A172 (cell line): ENCODE results near the gene ERP29. TPM values are rescaled to one million over a fixed set of nuclear protein-coding genes. Genes with fewer than 3 reads are reported as not detected.
"Not testable (repeated sequence)": the region's sequence is repeated elsewhere in the genome, so short reads cannot be mapped to it uniquely, and the experiment has no call there.

Experiments used
- DNase-seq: peaks from one replicate; pipeline ENCODE4 v3.0.0-alpha.2; 2015; ENCODE audit warnings: low spot score
- total RNA-seq: library from RNA; depleted of rRNA; stranded (reverse); fragments of >200 nt; shearing (Covaris generic); gene quantifications from 2 replicates; pipeline ENCODE4 v1.2.3, GENCODE V29; 2014

ERP29 gene
- total RNA-seq, 1 experiment from 2014 or later = 80.8 TPM

DNA sequence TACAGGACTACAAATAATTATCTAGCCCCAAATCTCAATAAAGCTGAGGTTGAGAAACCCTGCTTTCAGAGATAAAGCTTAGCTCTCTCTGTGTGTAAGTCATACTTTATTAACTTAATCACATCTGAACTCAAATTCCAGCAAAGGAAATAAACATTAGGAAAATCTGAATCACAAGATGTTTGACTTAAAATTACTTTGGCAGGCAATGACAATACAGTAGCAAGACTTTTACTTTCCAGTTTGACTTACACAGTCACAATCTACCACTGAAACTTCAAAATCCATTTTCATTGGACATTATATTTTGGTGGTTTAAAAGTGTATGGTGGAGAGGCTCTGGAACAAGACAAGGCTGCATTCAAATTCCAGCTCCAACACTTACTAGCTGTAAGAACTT is 11.7 kb upstream of the ERP29 start:
- no peak for DNase-seq

DNA sequence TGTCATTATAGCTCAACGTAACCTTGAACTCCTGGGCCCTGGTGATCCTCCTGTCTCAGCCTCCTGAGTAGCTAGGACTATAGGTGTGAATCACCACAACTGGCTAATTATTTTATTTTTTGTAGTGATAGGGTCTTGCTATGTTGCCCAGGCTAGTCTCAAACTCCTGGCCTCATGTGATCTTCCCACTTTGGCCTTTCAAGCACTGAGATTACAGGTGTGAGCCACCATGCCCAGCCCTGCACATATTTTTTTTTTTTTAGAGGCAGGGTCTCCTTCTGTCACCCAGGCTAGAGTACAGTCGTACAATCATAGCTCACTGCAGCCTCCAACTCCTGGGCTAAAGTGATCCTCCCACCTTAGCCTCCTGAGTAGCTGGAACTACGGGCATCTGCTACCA is 9.2 kb upstream of the ERP29 start:
- no peak for DNase-seq

DNA sequence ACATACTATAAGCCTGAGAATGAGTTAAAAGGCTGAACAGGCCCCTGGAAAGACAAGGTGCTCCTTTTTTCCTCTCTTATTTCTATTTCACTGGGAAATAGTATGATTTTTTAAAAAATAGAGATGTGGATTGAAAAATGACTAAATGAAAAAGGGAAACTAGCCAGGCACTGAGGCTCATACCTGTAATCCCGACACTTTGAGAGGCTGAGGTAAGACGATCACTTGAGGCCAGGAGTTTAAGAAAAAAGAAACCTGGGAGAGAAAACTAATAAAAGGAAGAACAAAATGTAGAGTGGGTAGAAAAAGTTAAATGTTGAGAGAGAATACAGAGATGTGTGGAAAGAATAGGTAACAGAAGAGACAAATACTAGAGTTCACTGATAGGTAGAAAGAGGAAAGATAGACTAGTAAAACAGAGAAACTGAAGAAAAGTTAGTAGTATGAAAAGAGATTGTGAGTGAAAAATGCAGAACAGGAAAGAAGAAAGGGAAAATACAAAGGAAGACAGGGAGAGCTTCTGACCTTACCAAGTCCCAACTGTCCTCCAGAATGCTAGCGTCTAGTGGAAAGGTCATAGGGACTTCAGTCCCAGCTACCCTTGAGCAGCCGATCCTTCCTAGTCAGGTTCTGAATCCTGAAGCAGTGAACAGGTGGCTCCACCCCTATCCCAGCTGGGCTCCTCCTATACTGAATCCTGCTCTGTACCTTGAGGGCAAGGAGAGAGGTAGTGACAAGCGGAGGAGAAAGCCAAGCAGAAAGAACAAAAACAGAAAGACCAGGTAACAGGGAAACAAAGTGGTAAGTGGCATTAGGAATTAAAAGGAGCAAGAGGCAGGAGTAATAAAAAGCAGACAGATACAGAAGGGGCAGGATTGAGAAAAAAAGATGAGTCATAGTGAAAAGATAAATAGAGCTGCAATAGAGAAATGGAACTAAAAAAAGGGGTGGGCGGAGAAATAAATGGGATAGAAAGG is 7.5 kb upstream of the ERP29 start:
- no peak for DNase-seq

DNA sequence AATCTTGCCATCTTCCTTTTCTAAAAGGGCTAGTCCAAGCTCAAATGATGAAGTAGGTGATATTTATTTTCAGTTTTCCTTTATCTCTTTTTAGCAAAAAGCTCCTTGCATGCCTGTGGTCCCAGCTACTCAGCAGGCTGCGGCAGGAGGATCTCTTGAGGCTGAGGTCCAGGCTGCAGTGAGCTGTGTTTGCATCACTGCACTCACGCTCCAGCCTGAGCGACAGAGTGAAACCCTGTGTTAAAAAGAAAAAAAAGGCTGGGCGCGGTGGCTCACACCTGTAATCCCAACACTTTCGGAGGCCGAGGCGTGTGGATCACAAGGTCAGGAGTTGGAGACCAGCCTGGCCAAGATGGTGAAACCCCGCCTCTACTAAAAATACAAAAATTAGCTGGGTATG is 5.3 kb upstream of the ERP29 start:
- no peak for DNase-seq

DNA sequence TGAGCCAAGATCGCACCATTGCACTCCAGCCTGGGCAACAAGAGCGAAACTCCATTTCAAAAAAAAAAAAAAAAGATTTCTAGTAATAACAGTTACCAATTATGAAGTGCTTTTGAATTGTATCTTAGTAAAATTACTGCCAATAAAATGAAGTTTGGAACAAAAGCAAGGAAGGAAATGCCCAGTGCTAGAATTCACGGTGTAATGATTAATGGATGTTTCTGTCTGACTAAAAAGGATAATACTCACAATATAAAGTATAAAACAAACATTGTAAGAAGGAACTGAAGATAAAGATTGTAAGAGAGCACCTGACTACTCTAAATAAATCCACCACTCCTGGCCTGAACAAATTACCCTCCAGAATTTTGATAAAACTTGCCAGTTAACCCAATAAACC is 4.3 kb upstream of the ERP29 start:
- DNase-seq = no peak

DNA sequence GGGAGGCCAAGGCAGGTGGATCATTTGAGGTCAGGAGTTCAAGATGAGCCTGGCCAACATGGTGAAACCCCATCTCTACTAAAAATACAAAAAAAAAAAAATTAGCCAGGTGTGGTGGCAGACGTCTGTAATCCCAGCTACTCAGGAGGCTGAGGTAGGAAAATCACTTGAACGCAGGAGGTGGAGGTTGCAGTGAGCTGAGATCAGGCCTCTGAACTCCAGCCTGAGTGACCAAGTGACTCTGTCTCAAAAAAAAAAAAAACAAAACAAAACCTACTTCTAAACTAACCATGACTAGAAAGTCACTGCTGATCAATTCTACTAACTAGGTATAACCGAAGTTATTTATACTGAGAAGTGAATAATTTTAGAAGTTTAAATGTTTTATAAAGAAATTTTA is 3.6 kb upstream of the ERP29 start:
- not testable (repeated sequence) for DNase-seq

DNA sequence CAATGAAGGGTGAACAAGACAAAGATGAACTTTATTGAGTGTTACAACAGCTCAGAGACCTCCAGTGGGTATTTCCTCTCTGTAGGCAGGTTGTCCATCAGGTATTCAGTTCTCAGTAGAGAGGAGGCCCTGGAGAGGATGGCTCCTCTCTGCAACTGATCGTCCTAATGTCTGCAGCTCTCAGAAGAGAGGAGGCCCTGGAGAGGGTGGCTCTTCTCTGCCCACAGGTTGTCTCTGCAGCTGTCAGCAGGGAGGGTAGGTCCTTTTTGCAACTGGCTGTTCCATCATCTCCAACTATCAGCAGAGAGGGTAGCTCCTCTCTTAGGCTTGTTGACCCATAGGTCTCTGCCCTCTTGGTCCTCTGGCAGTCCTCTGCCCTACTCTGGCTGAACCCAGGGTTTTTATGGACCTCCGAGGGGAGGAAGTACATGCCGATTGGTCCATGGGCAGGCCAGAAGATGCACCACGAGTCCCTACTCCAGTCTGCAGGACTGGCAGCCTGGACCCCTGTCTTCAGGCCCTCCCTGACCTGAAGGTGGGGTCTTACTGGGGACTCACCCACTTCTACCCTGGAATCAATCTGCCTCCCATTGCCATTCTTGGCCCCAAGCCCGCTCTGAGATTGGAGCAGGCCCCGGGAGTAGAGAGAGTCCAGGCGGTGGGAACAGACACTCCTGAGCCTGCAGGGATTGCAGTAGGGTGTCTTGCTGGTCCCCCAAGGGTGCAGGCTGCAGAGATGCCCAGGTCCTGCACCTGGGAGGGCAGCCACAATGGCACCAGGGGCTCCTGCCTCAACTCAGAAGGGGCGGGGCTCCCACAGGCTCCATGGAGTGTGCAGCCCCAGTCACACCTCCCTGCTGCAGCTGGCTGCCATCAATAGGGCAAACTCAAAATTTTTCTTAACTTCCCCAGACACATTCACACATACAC is 2.5 kb upstream of the ERP29 start:
- no peak for DNase-seq

DNA sequence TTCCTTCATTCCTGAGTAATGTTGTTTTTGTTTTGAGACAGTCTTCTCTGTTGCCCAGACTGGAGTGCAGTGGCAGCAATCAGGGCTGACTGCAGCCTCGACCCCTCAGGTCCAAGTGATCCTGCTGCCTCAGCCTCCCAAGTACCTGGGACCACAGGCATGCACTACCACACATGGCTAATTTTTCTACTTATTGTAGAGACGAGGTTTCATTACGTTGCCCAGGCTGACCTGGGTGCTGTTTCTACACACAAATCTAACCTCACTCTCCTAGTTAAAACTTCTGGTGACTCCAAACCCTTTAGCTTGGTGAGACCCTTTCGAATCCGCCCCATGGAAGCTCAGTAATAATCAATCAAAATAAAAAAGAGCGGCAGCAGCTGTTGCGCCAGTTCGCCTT is 1.5 kb upstream of the ERP29 start:
- no peak for DNase-seq

DNA sequence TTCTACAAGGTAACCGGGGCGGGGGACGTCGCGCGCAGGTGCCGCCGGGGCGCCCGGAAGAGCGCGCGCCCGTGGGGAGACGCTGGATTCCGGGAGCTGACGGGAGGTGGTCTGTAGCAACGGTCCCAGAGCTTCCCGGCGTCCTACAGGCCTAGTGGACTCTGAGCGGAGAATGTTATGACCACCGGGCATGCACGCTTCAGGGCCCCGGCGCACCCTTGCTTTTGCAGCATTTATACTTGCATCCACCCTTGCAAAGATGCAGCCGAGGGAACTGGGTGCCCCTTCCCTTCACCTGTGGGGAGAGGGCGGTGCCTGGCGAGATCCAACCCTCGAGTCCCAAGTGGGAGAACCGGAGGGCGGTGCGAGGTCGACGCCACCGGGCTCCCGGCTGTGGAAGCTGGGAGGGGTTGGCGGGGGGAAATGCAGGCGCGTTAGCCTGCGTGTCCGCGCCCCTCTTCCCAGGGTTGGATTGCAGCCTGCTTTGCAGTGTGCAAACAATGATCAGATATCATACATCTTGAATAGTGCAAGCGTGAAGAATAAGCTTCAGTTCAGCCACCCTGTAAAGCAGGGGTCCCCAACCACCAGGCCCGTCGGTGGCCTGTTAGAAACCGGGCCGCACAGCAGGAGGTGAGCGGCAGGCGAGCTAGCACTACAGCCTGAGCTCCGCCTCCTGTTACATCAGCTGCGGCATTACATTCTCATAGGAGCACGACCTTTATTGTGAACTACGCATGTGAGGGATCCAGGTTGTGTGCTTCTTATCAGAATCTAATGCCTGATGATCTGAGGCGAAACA is 576 bp downstream of the ERP29 start:
- DNase-seq = peak; percentile 63

DNA sequence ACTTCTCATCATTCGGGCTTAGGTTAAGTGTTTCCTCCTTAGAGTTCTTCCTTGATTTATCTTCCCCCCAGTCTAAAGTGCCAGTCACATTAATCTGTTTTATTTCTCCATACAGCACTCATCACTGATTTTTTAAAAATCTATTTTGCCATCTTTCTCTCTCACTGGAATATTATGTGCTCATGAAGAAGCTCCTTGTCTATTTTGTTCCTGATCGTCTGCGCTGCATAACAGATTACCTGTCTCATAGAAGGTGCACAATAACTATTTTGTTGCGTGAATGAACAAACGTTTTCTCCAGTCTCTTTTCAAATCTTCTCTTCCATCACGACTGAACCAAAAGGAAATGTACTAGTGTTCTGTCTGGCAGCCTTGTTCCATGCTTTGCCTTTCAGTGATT is 2.7 kb downstream of the ERP29 start:
- DNase-seq = no peak

DNA sequence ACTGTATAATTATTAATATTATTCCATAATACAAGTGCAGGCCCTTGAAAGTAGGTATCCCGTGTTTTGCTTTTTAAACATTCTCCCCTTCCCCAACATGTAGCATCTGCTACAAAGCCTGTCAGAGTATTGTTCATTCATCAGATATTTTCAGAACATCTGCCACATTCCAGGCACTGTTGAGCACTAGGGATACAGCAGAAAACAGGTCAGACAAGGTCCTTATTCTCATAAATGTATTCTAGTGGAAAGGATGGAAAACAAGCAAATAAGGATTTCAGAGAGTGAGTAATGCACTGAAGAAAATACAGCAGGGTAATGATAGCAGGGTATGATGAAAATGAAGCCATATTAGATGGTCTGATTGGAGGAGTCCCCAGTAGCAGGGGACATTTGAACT is 3.8 kb downstream of the ERP29 start:
- no peak for DNase-seq

DNA sequence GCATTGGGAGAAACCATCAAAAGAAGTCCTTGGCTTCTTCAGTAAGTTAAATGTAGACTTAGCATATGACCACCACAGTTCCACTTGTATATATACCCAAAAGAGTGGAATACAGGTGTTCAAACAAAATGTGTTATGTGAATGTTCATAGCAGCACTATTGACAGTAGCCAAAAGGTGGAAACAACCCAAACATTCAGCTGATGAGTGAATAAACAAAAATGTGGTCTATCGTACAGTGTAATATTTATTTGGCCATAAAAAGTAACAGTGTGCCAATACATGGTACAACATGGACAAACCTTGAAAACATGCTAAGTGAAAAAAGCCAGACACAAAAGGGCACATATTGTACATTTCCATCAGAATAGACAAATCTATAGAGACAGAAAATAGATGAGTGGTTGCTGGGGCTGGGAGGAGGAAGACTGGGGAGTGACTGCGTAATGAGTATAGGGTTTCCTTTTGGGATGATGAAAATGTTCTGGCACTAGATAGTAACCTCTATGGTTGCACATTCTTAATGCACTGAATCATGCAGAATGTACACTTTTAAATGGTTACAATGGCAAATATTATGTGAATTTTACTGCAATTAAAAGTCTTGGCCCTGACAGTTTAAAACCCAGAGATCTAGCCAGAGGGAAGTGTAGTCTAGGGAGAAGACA is 5.5 kb downstream of the ERP29 start:
- DNase-seq = peak; percentile 77

DNA sequence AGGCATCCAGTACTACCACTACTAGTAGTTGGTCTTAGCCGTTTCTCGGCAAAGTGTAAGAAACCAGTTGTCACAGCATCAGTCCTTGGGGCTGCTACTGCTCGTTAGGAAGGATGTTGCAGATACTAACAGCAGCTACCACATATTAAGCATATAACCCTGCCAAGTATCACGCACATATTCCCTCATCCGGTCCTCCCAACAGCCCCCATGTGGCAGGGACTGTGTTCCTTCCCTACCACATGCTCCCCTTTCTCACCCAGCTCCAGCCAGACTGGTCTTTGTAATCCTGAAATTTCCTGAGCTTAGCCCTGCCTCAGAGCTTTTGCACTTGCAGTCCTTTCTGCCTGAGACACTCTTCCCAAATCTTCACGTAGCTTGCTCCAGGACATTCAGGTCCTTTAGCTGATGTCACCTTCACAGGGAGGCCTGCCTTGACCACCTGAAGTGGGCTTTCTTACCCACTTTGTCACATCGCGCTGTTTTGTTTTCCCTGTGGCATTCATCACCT is 7.8 kb downstream of the ERP29 start:
- DNase-seq = no peak

DNA sequence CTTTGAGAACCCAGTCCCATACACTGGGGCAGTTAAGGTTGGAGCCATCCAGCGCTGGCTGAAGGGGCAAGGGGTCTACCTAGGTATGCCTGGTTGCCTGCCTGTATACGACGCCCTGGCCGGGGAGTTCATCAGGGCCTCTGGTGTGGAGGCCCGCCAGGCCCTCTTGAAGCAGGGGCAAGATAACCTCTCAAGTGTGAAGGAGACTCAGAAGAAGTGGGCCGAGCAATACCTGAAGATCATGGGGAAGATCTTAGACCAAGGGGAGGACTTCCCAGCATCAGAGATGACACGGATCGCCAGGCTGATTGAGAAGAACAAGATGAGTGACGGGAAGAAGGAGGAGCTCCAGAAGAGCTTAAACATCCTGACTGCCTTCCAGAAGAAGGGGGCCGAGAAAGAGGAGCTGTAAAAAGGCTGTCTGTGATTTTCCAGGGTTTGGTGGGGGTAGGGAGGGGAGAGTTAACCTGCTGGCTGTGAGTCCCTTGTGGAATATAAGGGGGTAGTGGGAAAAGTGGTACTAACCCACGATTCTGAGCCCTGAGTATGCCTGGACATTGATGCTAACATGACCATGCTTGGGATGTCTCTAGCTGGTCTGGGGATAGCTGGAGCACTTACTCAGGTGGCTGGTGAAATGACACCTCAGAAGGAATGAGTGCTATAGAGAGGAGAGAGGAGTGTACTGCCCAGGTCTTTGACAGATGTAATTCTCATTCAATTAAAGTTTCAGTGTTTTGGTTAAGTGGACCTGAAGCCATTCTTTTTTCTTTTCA is 9.2 kb downstream of the ERP29 start:
- DNase-seq = no peak

DNA sequence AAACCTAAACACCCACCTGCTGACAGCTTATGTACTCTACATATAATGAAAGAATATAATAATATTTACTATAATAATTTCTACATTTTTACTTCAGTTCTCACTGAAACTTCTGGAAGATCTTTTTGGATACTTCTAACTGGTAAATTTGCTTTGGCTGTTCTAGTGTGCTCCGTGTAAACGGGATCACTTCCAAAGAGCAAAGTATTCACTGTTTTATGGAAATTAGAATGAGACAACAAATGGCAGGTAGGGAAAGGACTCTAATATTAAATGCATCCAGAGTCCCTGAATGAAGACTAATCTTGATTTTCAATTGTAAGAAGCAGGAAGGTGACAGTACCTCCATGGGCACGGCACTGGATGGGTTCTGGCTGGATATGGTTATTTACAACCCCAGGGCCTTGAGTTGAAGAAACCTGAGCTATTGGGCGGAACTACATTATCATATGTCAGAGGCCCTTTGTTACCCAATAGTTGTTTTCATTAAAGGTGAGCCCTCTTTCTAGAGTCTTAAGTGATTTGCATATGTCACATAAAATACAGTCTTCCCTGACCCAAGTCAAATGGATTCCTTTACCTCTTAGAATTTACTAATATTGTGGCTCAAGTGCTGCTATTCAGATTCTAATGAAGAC is 10.7 kb downstream of the ERP29 start:
- DNase-seq = no peak

DNA sequence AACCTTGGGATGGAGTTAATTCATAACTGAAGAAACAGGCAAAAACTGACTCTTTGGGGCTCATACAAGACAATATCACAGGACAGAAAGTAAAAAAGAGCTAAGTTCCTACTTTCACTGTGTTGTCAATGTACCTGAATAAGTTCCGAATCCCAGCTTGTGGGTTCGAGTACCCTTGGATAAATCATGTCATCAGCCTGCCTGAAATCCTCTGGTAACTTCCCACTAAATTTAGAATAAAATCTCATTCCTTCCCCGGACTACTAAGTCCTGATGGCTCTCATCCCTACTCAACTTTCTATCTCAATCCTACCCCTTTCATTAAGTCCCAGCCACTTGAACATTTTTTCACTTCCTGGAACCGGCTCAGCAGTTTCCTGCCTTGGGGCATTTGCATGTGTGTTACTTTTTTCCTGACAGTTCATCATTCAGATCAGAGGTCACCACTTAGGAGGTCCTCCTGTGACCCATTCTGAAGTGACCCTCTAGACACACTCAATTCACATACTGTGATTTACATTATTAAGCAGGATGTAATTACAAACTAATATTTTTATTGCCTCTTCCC is 12.7 kb downstream of the ERP29 start:
- DNase-seq = no peak

DNA sequence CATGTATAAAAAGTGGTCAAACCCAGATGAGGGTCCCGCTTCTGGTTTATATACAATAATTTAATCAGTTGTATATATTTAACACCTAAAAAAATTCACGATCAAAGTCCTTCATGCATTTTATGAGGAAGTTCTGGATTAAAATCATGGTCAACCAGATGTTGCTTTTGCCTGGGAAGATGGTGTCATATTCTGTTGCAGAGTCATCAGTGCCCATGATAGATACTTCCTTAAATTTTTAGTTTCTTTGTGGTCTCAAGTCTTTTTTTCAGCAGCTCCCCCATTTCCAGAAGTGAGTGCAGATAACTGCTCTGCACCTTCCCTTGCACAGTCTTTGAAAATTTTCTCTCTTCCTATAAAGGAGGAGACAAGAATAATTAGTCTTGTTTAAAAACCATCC is 16.1 kb downstream of the ERP29 start:
- DNase-seq = no peak

DNA sequence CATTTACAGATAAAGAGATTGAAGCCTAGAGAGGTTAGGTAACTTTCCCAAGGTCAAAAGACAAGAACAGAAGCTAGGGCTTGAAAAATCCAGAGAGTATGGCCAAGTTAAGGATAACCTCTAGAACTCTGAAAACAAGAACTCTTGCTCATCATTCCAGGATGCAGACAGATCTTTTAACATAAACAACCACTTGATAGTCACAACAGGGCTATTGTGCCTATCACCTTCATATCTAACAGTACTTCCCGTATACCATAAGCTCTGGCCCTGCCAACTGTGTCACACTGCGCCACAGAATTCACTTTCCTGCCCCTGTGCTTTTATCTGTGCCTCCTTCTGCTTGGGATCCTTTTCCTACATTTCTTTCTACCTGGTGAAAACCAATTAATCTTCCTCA is 18.2 kb downstream of the ERP29 start:
- DNase-seq = no peak

DNA sequence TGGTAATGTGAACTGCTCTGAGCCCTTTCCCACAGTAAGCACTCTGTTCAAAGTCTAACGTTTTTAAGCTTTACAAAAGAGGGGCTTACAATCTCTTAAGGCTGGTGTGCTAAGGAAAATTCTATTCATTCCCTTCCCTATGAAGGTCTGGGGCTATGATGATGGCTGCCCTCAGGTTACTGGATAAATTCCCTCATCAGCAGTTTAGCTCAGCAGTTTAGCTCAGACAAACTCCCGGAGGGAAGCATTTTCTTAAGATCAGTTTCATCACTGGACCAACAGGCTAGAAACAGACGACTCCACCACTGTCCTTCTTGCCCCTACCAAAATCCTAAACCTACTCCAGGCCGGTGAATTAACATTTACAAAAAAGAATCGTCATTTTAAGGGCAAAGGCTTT is 19.1 kb downstream of the ERP29 start:
- DNase-seq = no peak
